Gastrocnemius medialis (tissue), 4 donors: ENCODE results near the gene BASP1.

Source experiments
- CTCF ChIP-seq, 5 experiments: fragments of 450-650 bp in 3 of 5; fragments of 200-600 bp in 2 of 5; sonication (generic) in 2 of 5; IDR thresholded peaks in 4 of 5; conservative IDR thresholded peaks in 1 of 5; 1 replicate in 4 of 5; 2 replicates in 1 of 5; pipeline ENCODE4 v1.5.1; 2016 to 2019; ENCODE audit warnings: antibody characterized with exemption in 5 of 5, mild to moderate bottlenecking in 3 of 5, moderate library complexity in 3 of 5
- POLR2A ChIP-seq, 2 donors: fragments of 450-650 bp; IDR thresholded peaks; one replicate each; pipeline ENCODE4 v1.6.1; 2017; ENCODE audit warnings: antibody characterized with exemption in 2 of 2, mild to moderate bottlenecking in 2 of 2, moderate library complexity in 2 of 2

DNA sequence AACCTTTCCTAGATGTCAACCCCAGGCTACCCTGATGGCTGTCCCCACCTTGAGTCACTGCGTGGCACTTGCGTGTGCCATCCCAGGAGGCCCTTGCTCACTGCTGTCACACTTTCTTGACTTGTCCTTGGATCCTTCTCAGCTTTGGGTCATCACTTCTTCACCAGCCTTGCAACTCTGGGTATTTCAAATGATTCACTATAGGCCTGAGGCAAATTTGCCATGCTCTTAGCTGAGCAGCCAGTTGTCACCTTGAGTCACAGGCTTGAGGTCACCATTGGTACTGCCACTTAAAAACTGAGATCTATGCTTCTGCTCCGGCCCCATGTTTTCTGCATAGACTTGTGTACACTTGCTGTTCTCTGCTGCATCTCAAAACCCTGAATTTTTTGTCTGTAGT lies 84.7 kb downstream of the BASP1 start:
- TF ChIP-seq CTCF (IDR thresholded peaks at IDR 0.05 in 4 of 5, conservative IDR thresholded peaks at IDR 0.05 in 1 of 5) (no peak), POLR2A (IDR thresholded peaks at IDR 0.05) (no peak)
